C4-2B (cell line): ENCODE results near the gene PSTPIP2.

Experiments used
- H3K27ac ChIP-seq: fragments of 450-650 bp; 2 replicates; pipeline ENCODE4 v1.5.1; 2017
- CTCF ChIP-seq: fragments of 450-650 bp; conservative IDR thresholded peaks from 2 replicates; pipeline ENCODE4 v1.5.1; 2017; ENCODE audit warnings: mild to moderate bottlenecking
- ZFX ChIP-seq: fragments of 450-650 bp; IDR thresholded peaks from 2 replicates; pipeline ENCODE4 v1.6.1; 2017

Gene PSTPIP2

DNA sequence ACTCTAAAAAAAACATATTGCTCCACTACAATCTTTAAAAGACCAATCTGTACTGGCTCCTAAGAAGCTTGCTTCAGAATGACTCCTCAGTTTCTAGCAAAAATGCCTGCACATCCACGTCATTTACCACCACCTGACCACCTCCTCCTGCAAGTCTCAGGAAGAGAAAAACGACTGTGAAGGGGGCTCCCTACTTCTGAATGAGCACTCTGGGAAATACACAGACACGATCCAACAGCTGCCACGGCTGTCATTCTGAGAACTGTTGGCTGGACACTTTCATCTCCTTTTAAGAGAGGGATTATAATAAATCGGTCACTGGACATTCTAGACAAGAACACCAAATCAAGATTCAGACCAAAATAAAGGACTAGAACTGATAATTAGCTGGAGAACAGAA lies 126.4 kb downstream of the PSTPIP2 start:
- H3K27ac ChIP-seq: no peak overlapping the region

GRCh38 chr18:45940724-45941123 lies 131.3 kb downstream of the PSTPIP2 start:
- TF ChIP-seq ZFX: no peak

More for the DNA sequence above, 126.4 kb downstream of the PSTPIP2 start:
- TF ChIP-seq ZFX: no peak
- no peak for TF ChIP-seq CTCF

DNA sequence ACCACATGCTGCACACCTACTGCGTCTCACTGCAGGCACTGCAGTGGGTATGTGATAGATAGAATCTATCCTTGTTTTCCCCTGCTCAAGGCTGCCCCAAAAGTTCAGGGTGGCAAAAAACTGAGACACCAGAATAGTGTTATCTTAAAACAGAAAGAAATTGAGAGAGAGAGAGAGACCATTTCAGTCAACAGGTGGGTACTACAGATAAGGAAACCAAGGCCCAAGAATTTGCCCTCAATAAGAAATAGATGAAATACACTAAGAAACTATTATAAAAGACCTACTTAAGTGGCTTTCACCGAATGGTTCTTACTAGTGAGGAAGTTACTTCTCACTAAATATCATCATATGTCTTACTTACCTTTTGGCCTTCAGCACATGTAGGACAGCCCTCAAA lies 132.8 kb downstream of the PSTPIP2 start:
- no peak for TF ChIP-seq ZFX
- no peak for TF ChIP-seq CTCF
- H3K27ac ChIP-seq: no peak overlapping the region

More at GRCh38 chr18:45940724-45941123, 131.3 kb downstream of the PSTPIP2 start:
- H3K27ac ChIP-seq: no peak overlapping the region

- TF ChIP-seq ZFX (no peak), CTCF (no peak)
- no peak overlapping the region for H3K27ac ChIP-seq
Measured at GRCh38 chr18:45938488-45938935, 133.5 kb downstream of the PSTPIP2 start.

DNA sequence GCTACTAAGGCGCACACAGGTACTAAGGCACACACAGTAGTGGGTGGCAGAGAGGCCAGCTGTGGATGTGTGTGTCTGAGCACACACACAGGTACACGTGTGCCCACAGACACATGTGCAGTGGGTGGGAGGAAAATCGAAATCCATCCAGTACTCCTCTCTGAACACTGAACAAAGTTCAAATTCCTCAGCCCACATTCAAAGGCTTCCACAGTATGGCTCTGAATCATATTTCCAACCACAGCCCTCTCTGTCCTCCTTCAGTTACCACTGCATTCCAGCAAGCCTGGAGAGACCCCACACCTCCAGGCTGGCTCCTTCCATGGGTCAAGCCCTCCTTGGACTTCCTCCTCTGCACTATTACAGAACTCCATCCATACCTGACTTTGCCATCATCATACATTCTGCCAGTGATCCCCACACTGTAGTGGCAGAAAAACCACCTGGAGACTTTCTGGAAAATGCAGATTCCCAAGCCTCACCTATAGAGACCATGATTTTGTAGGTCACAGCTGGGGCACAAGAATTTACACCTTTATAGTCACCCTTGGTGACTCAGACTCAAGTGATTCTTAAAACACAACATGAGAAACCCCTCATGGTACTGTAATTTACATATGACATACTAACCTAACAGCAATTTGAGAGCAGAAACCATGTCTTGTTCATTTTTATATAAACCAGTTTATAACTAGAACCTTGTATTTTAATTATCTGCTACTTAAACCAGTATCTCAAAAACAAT lies 136.3 kb downstream of the PSTPIP2 start:
- TF ChIP-seq ZFX: no peak
- no peak for TF ChIP-seq CTCF
- H3K27ac ChIP-seq: no peak overlapping the region
